ENCODE results near the gene STOML1.
"Not testable (repeated sequence)": the region's sequence is repeated elsewhere in the genome, so short reads cannot be mapped to it uniquely, and the experiment has no call there.

Gene STOML1

GRCh38 chr15:73986776-73987056 lies 5.4 kb downstream of the STOML1 start:
- no peak for DNase-seq (ENCODE audit: low spot score)

GRCh38 chr15:73986055-73986775 lies 5.9 kb downstream of the STOML1 start:
- DNase-seq (ENCODE audit: low spot score) = no peak

- DNase-seq (ENCODE audit: low spot score) = no peak
Measured at GRCh38 chr15:73985101-73985873, 6.8 kb downstream of the STOML1 start.

DNA sequence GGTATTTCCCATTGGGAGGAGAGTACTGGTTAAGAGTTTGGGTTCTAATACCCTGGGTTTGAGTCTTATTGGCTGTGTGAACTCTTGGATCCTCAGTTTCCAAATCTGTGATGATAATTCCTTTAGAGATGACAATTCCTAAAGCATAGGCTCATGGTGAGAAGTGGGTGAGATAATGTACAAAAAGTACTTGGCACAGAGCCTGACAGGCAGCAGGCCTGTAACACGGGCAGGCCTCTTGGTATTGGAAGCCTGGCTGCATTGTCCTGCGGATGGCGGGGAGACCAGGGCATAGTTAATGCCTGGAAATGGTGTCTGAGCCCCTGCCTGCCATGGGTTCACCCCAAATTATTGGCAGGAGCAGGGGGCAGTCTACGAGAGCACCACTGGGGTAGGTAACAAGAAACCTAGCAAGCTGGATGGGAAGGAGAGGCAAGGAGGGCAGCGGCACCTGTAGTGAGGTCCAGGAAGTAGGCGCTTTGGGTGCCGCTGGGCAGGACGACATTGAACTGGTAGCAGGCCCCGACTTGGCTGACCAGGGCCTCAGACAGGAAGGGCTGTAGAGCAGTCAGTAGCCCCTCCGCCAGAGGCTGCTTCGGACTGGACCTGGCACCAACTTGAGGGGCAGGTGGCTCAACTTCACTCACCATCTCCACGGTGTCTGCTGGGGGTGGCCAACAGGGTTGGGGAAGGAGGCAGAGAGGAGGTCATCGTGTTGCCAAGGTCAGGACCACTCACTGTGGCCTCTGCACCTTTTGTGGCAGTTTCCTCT lies 7.7 kb downstream of the STOML1 start:
- no peak for DNase-seq (ENCODE audit: low spot score)

DNA sequence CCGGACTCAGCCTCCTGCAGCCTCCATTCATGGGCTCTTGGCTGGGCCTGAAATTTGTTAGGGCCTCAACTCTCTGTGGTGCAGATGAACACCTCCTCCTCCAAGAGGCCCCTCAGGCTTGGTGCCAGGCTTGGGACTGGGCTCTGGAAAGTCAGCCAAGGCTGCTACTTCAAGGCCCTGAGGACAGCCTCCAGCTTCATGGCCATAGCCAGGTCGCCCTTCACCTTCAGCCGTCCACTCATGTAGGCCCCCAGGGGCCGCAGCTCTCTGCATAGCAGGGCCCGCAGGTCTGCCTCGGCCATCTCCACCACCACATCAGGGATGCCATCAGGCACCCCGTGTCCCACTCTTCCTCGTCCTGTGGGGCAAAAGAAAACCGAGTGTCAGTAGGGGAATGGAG lies 8.3 kb downstream of the STOML1 start:
- DNase-seq (ENCODE audit: low spot score) = no peak

DNA sequence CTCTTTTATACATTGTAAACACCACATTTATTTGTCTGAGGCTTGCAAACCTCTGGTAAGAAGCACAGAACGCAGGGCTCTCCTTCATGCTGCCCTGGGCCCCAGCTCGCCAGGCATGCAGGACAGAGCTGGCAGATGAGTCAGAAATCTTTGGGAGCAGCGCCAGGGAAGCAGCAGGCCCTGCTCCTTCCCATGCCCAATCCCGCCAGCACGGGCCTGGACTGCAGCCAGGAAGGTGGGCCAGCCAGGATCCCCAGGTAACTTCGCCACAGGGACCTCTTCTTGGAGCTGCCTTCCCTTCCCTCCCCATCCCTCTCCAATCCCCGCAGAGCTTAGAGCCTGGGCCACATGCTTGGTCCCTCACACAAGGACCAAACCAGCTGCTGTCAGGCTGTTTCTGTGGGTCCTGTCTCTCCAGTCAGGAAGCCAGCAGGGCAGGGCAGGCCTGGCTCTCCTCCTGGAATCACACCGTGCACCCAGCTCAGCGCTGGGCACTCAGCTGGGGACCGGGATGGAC lies 8.8 kb downstream of the STOML1 start:
- DNase-seq (ENCODE audit: low spot score) = peak; percentile 82

GRCh38 chr15:73982222-73982962 lies 9.7 kb downstream of the STOML1 start:
- DNase-seq (ENCODE audit: low spot score) = no peak

- DNase-seq (ENCODE audit: low spot score) = no peak
Measured at GRCh38 chr15:73981761-73982221, 10.3 kb downstream of the STOML1 start.

DNA sequence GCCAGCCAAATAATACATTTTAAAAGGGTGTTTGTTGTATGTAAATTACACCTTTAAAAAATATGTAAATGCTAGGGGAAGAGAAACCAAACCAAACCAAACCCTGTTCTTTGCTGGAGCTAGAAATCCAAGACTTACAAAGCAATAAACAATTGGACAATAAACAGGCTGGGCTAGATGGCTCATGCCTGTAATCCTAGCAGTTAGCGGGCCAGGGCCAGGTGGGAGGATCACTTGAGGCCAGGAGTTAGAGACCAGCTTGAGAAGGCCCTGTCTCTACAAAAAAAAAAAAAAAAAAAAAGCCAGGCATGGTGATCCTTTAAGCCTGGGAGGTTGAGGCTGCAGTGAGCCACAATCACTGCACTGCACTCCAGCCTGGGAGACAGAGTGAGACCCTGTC lies 12.5 kb downstream of the STOML1 start:
- no peak for DNase-seq (ENCODE audit: low spot score)

DNA sequence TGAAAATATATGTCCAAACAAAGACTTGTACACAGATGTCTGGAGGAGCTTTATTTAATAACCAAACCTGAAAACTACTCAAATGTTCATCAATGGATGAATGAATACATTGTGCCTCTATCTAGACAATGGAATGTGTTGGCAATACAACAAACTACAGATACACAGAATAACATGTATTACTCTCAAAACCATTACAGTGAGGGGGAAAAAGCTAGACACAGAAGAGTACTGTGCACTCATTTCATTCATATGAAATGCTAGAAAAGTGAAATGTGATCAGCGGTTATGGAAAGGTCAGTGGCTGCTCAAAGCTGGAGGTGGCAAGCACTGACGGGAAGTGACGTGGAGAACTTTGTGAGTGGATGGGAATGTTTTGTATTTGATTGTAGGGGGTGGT lies 13.2 kb downstream of the STOML1 start:
- DNase-seq (ENCODE audit: low spot score) = no peak

- not testable (repeated sequence) for DNase-seq (ENCODE audit: low spot score)
Measured at GRCh38 chr15:73975440-73976125, 16.5 kb downstream of the STOML1 start.

DNA sequence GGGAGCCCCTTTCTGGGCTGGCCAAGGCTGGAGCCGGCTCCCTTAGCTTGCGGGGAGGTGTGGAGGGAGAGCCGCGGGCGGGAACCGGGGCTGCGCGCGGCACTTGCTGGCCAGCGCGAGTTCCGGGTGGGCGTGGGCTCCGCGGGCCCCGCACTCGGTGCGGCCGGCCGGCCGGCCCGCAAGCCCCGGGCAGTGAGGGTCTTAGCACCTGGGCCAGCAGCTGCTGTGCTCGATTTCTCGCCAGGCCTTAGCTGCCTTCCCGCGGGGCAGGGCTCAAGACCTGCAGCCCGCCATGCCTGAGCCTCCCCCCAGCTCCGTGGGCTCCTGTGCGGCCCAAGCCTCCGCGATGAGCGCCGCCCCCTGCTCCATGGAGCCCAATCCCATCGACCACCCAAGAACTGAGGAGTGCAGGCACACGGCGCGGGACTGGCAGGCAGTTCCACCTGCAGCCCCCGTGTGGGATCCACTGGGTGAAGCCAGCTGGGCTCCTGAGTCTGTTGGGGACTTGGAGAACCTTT lies 18.4 kb downstream of the STOML1 start:
- DNase-seq (ENCODE audit: low spot score) = not testable (repeated sequence)

DNA sequence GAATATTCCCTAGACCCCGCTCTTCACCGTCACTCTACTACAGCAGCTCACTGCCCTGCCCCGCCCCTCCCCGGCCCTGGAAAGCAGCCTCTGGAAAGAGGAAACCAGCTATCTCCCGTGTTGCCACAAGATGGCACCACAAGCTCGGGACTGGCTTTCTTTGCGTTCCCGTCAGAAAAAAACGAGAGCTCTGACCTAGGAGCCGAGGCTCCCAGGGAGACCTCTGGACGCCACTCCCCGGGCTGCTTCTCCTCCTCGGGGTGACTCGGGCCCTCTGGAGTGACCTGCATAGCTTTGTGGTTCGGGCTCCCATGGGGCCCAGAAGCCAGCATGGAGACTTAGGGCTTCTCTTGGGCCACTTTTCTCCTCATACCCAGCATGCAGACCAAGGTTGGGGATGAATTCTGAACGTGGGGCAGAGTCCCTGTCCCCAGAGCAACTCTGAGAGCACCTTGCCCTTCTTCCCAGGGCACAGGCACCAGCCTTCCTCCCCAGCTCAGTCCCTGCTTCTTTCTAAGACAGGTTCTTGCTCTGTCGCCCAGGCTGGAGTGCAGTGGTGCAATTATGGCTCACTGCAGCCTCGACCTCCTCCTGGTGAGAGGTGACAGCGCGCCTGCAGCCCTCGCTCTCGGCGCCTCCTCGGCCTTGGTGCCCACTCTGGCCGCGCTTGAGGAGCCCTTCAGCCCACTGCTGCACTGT lies 19.0 kb downstream of the STOML1 start:
- peak; percentile 84 for DNase-seq (ENCODE audit: low spot score)

DNA sequence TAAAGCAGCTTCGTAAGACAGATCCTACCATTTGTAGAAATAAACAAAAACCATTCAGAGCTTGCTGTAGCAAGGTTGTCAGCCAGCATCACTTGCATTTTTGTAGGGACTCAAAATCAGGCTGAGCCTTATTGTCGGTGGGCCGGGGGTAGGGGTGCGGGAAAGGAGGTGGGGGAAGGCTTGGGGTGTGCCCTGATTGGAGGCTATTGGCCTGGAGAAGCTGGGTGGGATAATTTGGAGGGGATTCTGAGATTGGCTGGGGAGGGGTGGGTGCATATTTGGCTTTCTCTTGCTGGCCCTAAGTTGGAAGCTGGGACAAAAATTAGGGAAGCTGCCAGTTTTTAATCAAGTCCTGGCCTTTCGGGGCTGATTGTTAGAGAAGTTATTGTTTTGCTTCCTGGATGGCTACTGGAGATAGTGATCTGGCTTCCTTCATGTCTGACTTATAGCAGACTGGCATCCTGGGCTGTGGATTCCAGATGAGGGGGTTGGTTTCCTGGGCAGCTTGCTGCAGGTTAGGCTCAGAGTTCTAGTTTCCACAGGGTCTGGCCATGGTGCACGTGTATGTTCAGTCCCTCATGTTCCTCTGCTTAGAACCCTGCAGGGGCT lies 22.8 kb downstream of the STOML1 start:
- no peak for DNase-seq (ENCODE audit: low spot score)

DNA sequence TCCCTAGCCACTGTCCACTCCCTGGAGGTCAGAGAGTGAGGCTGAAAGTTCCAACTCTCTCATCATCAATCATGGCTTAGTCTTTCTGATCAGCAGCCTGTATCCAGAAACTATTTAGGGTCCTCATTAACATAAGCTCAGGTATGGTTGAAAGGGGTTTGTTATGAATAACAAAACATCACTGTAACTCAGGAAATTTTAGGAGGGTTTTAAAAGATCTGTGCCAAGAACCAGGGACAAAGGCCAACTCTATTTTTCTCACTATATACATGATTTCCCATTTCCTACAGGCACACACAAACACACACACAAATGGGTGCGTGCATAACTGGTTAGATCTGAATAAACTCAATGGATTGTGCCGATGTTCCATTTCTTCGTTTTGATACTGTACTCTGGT lies 23.6 kb downstream of the STOML1 start:
- DNase-seq (ENCODE audit: low spot score) = no peak

GRCh38 chr15:73965758-73966113 lies 26.4 kb downstream of the STOML1 start:
- no peak for DNase-seq (ENCODE audit: low spot score)

GRCh38 chr15:73965094-73965757 lies 26.9 kb downstream of the STOML1 start:
- no peak for DNase-seq (ENCODE audit: low spot score)

GRCh38 chr15:73964736-73965093 lies 27.4 kb downstream of the STOML1 start:
- DNase-seq (ENCODE audit: low spot score) = peak; percentile 69

- no peak for DNase-seq (ENCODE audit: low spot score)
Measured at GRCh38 chr15:73962433-73962832, 29.7 kb downstream of the STOML1 start.

Data from cerebellar cortex (tissue), 1 donor.